ENCODE measurements around the gene ATL3. TPM values are rescaled to one million over a fixed set of nuclear protein-coding genes. Genes with fewer than 3 reads are reported as not detected.
"Not testable (repeated sequence)": the region's sequence is repeated elsewhere in the genome, so short reads cannot be mapped to it uniquely, and the experiment has no call there.

The ATL3 gene, protein sequence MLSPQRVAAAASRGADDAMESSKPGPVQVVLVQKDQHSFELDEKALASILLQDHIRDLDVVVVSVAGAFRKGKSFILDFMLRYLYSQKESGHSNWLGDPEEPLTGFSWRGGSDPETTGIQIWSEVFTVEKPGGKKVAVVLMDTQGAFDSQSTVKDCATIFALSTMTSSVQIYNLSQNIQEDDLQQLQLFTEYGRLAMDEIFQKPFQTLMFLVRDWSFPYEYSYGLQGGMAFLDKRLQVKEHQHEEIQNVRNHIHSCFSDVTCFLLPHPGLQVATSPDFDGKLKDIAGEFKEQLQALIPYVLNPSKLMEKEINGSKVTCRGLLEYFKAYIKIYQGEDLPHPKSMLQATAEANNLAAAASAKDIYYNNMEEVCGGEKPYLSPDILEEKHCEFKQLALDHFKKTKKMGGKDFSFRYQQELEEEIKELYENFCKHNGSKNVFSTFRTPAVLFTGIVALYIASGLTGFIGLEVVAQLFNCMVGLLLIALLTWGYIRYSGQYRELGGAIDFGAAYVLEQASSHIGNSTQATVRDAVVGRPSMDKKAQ
- polyA plus RNA-seq = 10 to 100 TPM in 2 of 3 donors, 1 to 10 TPM in 1; 7.7 to 21.3 (median 16.6) TPM

DNA sequence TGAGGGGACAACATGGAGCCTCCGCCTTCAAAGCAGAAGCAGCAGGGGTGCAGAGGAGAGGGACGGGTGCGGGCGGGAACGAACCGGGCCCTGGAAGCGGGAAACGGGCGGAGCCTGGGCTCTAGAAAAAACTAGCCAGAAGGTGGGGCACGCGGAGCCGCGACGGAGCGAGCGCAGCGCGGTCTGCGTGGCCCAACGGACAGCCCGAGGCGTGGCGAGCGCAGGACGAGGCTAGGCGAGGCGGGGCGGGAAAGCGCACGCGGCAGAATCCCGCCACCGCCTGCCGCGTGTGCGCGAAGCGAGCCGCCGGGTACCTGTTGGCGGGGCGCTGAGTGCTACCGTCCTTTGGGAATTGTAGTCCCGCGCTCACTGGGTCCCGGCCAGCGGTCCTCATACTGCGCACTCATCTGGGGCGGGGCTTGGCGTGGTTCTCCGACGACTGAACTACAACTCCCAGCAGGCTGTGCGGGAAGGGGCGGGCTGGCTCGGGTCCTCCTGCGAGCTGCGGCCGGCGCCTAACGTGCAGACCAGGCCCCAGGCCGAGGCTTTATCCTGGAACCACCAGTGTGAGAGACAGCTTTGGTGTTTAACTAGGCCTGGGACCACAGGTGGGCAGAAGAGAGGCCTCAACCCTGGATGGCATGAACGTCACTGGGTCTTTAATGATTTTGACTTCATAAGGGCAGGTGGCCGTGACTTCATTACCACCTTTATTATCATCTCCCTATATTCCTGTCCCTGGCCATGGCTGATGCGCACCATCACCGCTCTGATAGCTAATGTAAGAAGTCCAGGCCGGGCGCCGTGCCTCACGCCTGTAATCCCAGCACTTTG, at the start of gene ATL3:
Gene ATL3 (minus strand): TSS at position 55 of the 834 bp plus-strand sequence. CDS start 41 bp downstream, at position 14.
- 11 to 12% (median 11%) methylated on average over 65 to 69 of the region's 69 CpGs for WGBS, 3 donors
- H3K27ac ChIP-seq (ENCODE audit: low read depth, low read length) = peak within 1 kb of the TSS; percentile 80

DNA sequence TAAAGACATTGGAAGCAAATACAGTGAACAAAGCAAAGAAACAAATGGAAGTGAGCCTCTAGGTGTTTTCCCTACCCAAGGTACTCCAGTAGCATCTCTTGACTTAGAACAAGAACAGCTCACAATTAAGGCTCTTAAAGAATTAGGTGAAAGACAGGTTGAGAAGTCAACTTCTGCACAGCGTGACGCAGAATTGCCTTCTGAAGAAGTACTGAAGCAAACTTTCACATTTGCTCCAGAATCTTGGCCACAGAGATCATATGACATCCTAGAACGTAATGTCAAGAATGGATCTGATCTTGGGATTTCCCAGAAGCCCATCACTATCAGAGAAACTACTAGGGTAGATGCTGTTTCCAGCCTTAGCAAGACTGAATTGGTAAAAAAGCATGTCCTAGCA, 49.4 kb upstream of the ATL3 start:
- no peak overlapping the region for H3K27ac ChIP-seq (ENCODE audit: low read depth, low read length)
- 87 to 92% (median 89%) methylated on average over 3 of the region's 3 CpGs for WGBS, 3 donors

DNA sequence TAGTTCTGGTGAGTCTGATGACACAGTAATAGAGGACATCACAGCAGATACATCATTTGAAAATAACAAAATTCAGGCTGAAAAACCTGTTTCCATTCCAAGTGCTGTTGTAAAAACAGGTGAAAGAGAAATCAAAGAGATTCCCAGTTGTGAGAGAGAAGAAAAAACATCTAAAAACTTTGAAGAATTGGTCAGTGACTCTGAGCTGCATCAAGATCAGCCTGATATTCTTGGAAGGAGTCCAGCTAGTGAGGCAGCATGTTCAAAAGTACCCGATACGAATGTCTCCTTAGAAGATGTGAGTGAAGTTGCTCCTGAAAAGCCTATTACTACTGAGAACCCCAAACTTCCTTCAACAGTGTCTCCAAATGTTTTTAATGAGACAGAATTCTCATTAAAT, 48.8 kb upstream of the ATL3 start:
- WGBS, 3 donors = 67 to 74% (median 70%) methylated on average over 2 of the region's 2 CpGs
- no peak overlapping the region for H3K27ac ChIP-seq (ENCODE audit: low read depth, low read length)

DNA sequence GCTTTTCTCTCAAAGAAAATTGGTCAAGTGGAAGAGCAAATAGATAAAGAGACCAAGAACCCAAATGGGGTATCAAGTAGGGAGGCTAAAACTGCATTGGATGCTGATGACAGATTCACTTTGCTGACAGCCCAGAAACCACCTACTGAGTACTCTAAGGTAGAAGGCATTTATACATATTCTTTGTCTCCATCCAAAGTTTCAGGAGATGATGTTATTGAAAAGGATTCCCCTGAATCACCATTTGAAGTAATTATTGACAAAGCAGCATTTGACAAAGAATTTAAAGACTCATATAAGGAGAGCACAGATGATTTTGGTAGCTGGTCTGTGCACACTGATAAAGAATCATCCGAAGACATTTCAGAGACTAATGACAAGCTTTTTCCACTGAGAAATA, 47.8 kb upstream of the ATL3 start:
- WGBS, 3 donors = 68 to 84% (median 81%) methylated on average over 1 of the region's 1 CpG
- H3K27ac ChIP-seq (ENCODE audit: low read depth, low read length) = no peak overlapping the region

DNA sequence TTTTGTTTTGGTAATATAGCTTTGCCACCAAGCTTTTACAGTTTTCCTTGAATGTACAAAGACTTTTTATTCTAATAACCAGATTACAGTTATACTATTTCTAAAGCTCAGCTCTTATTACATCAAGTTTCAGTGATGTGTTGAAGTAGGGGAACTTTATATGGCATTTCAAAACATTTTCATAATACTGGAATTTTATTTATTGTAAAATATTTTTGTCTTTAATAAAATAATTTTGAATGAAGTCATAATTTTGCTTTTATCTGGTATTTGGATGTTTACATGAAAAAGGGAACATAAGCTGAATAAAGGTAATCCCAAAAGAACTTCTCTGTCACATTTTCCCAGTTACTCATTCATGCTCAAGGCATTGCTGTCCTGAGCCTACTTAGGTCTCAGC, 44.9 kb upstream of the ATL3 start:
- H3K27ac ChIP-seq (ENCODE audit: low read depth, low read length) = no peak overlapping the region

DNA sequence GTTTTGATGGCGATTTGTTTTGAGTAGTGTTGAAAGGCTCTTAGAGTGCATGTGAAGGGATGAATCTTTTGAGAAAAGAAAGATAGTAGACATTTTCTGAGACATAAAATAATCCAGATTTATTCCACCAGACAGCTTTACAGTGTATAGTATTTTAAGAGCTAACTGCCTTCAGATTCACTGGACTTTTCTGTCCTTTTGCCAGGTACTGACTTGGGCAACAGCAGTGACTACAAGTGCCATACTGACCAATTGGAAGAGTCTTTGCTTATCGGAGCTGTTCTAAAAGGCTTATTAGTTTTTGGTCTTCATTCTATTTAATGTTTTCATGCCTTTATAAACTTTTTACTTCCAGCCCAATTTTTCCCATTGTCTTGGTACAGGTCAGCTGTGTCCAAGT, 42.6 kb upstream of the ATL3 start:
- no peak overlapping the region for H3K27ac ChIP-seq (ENCODE audit: low read depth, low read length)
- 85 to 89% (median 87%) methylated on average over 2 of the region's 2 CpGs for WGBS, 3 donors

DNA sequence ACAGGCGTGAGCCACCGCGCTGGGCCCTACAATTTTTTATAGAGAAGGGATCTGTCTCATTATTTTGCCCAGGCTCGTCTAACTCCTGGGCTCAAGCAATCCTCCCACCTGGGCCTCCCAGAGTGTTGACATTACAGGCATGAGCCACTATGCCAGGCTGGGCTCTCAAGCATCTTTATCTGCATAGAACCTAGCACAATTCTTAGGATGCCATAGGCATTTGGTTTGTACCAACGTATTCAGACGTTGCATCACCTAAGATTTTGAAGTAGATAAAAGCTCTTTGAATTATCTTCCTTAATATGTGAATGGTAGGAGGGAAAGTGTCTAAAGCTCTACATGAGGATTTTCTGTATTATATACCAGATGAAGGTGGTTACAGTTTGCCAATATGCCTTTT, 40.7 kb upstream of the ATL3 start:
- no peak overlapping the region for H3K27ac ChIP-seq (ENCODE audit: low read depth, low read length)
- 80 to 85% (median 82%) methylated on average over 6 of the region's 6 CpGs for WGBS, 3 donors

DNA sequence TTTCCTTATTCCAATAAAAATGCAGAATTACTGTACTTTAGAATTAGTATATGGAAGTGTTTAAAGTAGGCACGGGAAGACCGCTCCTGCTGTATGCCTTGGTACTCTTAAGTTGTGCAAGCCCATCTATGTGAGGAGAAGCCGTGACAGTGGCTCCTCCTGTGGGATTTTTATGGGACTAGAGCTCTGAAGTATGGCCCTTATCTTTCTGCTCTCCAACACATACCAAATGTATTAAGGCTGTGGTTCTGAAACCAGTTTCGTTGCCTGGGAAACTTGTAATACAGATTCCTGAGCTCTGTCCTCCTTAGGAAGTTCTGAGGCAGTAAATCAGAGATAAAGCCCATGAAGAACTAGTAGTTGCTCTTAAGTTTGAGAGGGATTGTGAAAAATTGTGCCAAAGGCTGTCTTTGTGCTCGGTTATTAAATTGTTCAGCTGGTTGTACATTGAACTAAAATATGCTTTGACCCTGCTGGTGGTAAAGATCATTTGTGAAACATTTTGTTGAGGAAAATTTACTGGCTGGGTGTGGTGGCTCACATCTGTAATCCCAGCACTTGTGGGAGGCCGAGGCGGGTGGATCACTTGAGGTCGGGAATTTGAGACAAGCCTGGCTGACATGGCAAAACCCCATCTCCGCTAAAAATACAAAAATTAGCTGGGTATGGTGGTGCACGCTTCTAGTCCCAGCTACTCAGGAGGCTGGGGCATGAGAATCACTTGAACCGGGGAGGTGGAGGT, 39.5 kb upstream of the ATL3 start:
- no peak overlapping the region for H3K27ac ChIP-seq (ENCODE audit: low read depth, low read length)
- 59 to 73% (median 64%) methylated on average over 11 of the region's 11 CpGs for WGBS, 3 donors

DNA sequence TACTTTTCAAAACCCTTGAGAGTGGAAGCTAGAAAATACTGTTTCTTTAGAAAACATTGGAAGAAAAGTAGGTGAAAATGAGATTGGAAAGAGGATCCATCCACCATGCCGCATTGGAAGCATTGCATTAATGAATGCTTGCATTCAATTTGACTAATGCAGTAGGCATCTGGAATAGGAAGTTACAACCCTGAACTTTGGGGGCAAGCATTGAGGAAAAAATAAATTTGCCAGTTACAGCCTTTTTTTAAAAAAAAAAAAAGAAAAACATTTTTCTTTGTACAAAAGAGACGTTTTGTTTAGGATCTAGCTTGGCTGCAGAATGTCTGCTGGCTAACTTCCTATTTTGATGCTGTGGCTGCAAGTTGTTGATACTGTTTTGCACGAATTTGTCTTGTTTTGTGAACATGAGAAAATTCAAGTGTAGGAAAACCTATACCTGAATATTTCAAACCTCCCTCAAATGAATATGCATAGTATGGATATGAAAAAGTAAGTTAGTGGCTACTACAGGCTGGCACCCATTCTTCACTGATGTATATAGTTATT, 38.2 kb upstream of the ATL3 start:
- no peak overlapping the region for H3K27ac ChIP-seq (ENCODE audit: low read depth, low read length)
- WGBS, 3 donors = 35 to 53% (median 42%) methylated on average over 3 of the region's 3 CpGs

DNA sequence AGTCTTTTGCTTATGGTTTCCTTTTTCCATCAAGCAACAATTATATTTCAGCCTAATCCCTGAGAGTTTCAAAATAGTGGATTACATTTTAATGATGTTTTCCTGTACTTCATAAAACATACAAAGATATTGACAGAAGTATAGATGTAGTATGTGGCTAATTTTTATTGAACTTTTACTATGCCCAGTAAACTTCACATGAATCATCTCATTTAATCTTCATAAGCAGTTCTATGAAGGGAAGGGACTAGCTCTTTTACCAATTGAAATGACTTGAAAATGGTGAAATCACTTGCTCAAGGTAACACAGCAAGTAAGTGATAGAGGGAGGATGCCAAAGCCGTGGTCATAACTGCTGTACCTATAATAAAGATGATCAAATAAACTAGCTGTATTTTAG, 37.6 kb upstream of the ATL3 start:
- H3K27ac ChIP-seq (ENCODE audit: low read depth, low read length) = no peak overlapping the region
- WGBS, 3 donors = 84 to 95% (median 95%) methylated on average over 1 of the region's 1 CpG

DNA sequence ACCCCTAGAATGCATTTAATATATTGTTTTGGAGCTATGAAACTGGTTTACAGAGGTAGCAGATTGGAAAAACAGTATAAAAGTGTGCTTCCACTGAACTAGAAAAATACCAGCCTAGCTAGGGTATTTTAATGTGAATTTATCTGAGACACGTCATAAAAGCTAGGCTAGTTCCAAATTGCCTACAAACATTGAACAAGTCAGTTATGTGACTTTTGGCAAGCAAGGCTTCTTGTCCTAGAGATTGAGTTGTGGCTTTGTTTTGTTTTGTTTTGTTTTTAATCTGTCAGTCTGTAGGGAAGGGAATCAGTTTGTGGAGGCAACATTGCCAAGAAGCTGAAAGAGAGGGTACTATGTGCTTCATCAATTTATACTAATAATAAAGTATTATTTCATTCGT, 34.4 kb upstream of the ATL3 start:
- no peak overlapping the region for H3K27ac ChIP-seq (ENCODE audit: low read depth, low read length)
- WGBS, 3 donors = 18 to 80% (median 71%) methylated on average over 2 of the region's 2 CpGs

DNA sequence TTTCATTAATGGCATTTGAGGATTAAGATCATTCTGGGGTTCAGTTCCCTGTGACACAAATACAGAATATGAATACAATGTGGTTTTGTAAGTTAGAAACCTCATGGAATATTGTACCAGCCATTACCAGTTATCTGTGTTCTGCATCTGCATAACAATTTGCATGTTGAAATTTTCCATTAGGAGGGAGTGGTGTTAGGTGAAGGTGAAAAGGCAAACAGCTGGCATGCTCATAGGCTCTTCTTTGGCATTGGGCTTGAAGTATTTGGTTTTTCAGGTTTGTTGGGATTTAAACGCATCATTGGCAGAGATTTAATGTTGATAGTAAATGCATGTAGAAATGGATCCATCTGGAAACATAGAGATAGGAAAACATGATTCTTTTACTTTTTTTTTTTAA, 28.7 kb upstream of the ATL3 start:
- H3K27ac ChIP-seq (ENCODE audit: low read depth, low read length) = no peak overlapping the region
- 36 to 89% (median 88%) methylated on average over 1 of the region's 1 CpG for WGBS, 3 donors

DNA sequence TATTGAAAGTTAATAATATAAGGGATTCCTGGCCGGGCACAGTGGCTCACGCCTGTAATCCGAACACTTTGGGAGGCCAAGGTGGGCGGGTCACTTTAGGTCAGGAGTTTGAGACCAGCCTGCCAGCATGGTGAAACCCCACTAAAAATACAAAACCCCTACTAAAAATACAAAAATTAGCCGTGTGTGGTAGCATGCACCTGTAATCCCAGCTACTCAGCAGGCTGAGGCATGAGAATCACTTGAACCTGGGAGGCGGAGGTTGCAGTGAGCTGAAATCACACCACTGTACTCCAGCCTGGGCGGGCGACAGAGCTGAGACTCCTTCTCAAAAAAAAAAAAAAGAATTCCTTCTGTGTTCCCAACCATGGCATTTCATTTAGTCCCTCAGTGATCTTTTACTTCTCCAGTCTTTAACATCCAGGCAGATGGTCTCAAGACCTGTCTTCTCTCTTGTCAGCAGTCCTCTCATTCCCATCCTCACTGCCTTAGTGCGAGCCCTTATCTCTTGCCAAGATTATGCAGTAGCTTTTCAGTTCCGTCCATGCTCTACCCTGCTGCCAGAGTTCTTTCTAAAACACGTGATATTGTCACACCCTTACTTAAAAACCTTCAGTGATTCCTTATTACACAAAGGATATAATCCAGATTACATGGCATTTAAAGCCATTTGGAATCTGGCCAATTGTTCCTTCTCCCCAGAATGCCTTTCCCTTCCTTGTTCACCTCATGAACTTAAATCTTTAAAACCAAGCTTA, 28.0 kb upstream of the ATL3 start:
- no peak overlapping the region for H3K27ac ChIP-seq (ENCODE audit: low read depth, low read length)
- WGBS, 3 donors = 68 to 83% (median 70%) methylated on average over 11 of the region's 11 CpGs

DNA sequence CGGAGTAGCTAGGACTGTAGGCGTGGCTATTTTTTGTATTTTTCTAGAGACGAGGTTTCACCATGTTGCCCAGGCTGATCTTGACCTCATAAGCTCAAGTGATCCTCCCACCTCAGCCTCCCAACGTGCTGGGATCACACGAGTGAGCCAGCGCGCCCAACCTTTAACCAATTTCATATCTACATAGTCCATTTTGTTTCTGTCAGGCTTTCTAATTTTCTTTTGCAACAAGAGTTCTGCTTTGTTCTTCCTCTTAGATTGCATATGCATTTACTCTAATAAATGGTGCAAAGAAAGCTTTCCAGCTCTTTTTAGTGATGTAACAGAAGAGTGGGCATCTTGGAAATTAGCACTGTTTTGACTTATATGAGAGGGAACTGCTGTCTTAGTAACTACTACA, 23.4 kb upstream of the ATL3 start:
- H3K27ac ChIP-seq (ENCODE audit: low read depth, low read length) = no peak overlapping the region
- 71 to 94% (median 86%) methylated on average over 7 of the region's 7 CpGs for WGBS, 3 donors

DNA sequence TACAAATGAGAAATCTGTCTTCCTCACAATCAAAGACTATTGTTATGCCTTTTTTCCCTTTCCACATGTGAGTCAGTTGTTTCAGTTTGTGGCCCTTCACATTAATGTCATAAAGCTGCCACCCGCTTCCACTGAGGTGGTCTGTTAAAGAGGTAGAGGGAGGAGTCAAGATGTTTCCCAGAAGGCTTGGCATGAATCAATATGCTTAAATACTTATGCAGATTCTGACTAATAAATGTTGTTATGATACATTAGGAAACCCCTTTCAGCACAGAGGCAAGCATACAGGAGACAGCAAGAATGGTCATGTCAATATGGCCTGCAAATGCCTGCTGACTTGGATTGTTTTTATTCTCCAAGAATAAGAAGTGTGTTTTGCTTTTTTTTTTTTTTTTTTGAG, 16.7 kb upstream of the ATL3 start:
- no peak overlapping the region for H3K27ac ChIP-seq (ENCODE audit: low read depth, low read length)
- 78 to 93% (median 83%) methylated on average over 1 of the region's 1 CpG for WGBS, 3 donors

DNA sequence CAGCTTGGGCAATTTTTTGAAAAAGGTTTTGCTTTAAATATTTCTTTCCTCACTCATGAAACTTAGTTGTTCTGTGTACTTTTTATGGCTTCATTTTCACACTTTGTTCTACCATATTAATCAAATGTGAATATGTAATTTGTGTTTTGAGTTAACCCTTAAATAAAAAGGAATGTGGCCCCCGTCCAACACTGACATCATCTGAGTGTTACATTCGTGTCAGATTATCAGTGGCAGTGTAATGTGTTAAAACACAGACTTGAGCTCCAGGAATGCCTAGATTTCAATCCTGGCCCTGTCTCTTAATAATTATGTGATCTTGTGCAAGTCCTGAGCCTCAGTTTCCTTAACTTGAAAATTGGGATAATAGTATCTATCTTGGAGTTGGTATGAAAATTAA, 15.8 kb upstream of the ATL3 start:
- no peak overlapping the region for H3K27ac ChIP-seq (ENCODE audit: low read depth, low read length)
- 35 to 59% (median 54%) methylated on average over 2 of the region's 2 CpGs for WGBS, 3 donors

DNA sequence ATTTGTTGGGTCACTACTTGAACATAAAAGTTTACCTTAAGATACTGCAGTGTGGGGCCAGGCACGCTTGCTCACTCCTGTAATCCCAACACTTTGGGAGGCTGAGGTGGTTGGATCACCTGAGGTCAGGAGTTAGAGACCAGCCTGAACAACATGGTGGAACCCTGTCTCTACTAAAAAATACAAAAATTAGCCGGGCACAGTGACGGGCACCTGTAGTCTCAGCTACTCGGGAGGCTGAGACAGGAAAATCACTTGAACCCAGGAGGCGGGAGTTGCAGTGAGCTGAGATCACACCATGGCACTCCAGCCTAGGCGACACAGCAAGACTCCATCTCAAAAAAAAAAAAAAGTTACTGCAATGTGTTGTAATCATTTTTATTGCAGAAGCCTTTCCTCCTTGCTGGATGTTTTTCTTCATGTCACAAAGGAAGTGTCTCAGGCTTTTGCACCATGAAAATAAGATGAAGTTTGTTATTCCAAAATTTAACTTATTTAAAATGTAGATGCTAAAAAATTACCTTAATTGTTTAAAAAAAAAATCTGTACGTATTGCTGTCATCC, 14.1 kb upstream of the ATL3 start:
- WGBS, 3 donors = 63 to 93% (median 66%) methylated on average over 7 of the region's 7 CpGs
- H3K27ac ChIP-seq (ENCODE audit: low read depth, low read length) = not testable (repeated sequence)
